ENCODE measurements around the gene MED12L. TPM values are rescaled to one million over a fixed set of nuclear protein-coding genes. Genes with fewer than 3 reads are reported as not detected.

The MED12L gene
- total and polyA plus RNA-seq, 2 donors from 2014 or later, result 0.13 to 0.82 TPM

GRCh38 chr3:151419806-151420205, 334.3 kb downstream of the MED12L start:
- TF ChIP-seq CTCF (IDR thresholded peaks at IDR 0.05; ENCODE audit: borderline replicate concordance, extremely low read depth, insufficient read depth), result no peak
- Histone ChIP-seq H3K27me3 (ENCODE audit: control insufficient read depth, insufficient read depth, low read length) (no peaks in the 10 kb centered on the region), H3K4me3 (ENCODE audit: low read length in 3 of 3) (no peak overlapping the region), H3K27ac (ENCODE audit: low read depth in 2 of 2, low read length in 2 of 2) (no peak overlapping the region), H3K36me3 (ENCODE audit: control insufficient read depth in 2 of 3, insufficient read depth in 3 of 3, low read length in 3 of 3) (no peaks in the 10 kb centered on the region), H3K9ac (ENCODE audit: low read length in 3 of 3) (no peak overlapping the region), H3K4me1 (ENCODE audit: control insufficient read depth in 2 of 3, insufficient read depth in 2 of 3, low read depth in 1 of 3, low read length in 3 of 3) (no peaks in the 10 kb centered on the region), H3K9me3 (ENCODE audit: control insufficient read depth in 2 of 3, insufficient read depth in 1 of 3, low read length in 3 of 3) (no peaks in the 10 kb centered on the region)
- DNase-seq (no peak), FAIRE-seq (no peak)
- intact Hi-C loops (cut with DNase I), result no loop called here

- Histone ChIP-seq H3K4me3 (ENCODE audit: low read length in 3 of 3) (no peak overlapping the region), H3K9me3 (ENCODE audit: control insufficient read depth in 2 of 3, insufficient read depth in 1 of 3, low read length in 3 of 3) (no peaks in the 10 kb centered on the region), H3K36me3 (ENCODE audit: control insufficient read depth in 2 of 3, insufficient read depth in 3 of 3, low read length in 3 of 3) (no peaks in the 10 kb centered on the region), H3K4me1 (ENCODE audit: control insufficient read depth in 2 of 3, insufficient read depth in 2 of 3, low read depth in 1 of 3, low read length in 3 of 3) (no peaks in the 10 kb centered on the region), H3K27me3 (ENCODE audit: control insufficient read depth, insufficient read depth, low read length) (no peaks in the 10 kb centered on the region), H3K9ac (ENCODE audit: low read length in 3 of 3) (no peak overlapping the region), H3K27ac (ENCODE audit: low read depth in 2 of 2, low read length in 2 of 2) (no peak overlapping the region)
- intact Hi-C loops (cut with DNase I), result no loop called here
- no peak for FAIRE-seq
- no peak for DNase-seq
- TF ChIP-seq CTCF (IDR thresholded peaks at IDR 0.05; ENCODE audit: borderline replicate concordance, extremely low read depth, insufficient read depth), result no peak
These were observed 336.5 kb downstream of the MED12L start for GRCh38 chr3:151421938-151422337.

- TF ChIP-seq CTCF (IDR thresholded peaks at IDR 0.05; ENCODE audit: borderline replicate concordance, extremely low read depth, insufficient read depth), result no peak
- Histone ChIP-seq H3K9me3 (ENCODE audit: control insufficient read depth in 2 of 3, insufficient read depth in 1 of 3, low read length in 3 of 3) (no peaks in the 10 kb centered on the region), H3K36me3 (ENCODE audit: control insufficient read depth in 2 of 3, insufficient read depth in 3 of 3, low read length in 3 of 3) (no peaks in the 10 kb centered on the region), H3K27me3 (ENCODE audit: control insufficient read depth, insufficient read depth, low read length) (no peaks in the 10 kb centered on the region), H3K27ac (ENCODE audit: low read depth in 2 of 2, low read length in 2 of 2) (no peak overlapping the region), H3K4me3 (ENCODE audit: low read length in 3 of 3) (no peak overlapping the region), H3K9ac (ENCODE audit: low read length in 3 of 3) (no peak overlapping the region), H3K4me1 (ENCODE audit: control insufficient read depth in 2 of 3, insufficient read depth in 2 of 3, low read depth in 1 of 3, low read length in 3 of 3) (no peaks in the 10 kb centered on the region)
- DNase-seq (no peak), FAIRE-seq (no peak)
- intact Hi-C loops (cut with DNase I), result no loop called here
These were observed 337.6 kb downstream of the MED12L start for GRCh38 chr3:151423091-151423490.

- no peak overlapping the region for H3K27ac ChIP-seq (ENCODE audit: low read depth in 2 of 2, low read length in 2 of 2)
- H3K9ac ChIP-seq (ENCODE audit: low read length in 3 of 3), result no peak overlapping the region
- intact Hi-C loops (cut with DNase I), result no loop called here
- no peak for TF ChIP-seq CTCF (IDR thresholded peaks at IDR 0.05; ENCODE audit: borderline replicate concordance, extremely low read depth, insufficient read depth)
- no peak overlapping the region for H3K4me3 ChIP-seq (ENCODE audit: low read length in 3 of 3)
- DNase-seq, result no peak
- H3K9me3 ChIP-seq (ENCODE audit: control insufficient read depth in 2 of 3, insufficient read depth in 1 of 3, low read length in 3 of 3), result no peaks in the 10 kb centered on the region
- no peaks in the 10 kb centered on the region for H3K36me3 ChIP-seq (ENCODE audit: control insufficient read depth in 2 of 3, insufficient read depth in 3 of 3, low read length in 3 of 3)
- no peaks in the 10 kb centered on the region for H3K4me1 ChIP-seq (ENCODE audit: control insufficient read depth in 2 of 3, insufficient read depth in 2 of 3, low read depth in 1 of 3, low read length in 3 of 3)
- H3K27me3 ChIP-seq (ENCODE audit: control insufficient read depth, insufficient read depth, low read length), result no peaks in the 10 kb centered on the region
- no peak for FAIRE-seq
These were observed 340.3 kb downstream of the MED12L start for GRCh38 chr3:151425627-151426340.

Data from kidney (tissue), 14 donors.